Erythroblast (primary cell): ENCODE measurements around the gene PGK1.

ENCODE experiments used
- GATA1 ChIP-seq: IDR thresholded peaks from 2 replicates; pipeline ENCODE4 v1.6.1; 2011; ENCODE audit warnings: low read depth, mild to moderate bottlenecking, control low read depth, low read length, moderate library complexity
- POLR2A ChIP-seq: IDR thresholded peaks from 2 replicates; pipeline ENCODE4 v1.6.1; 2011; ENCODE audit warnings: mild to moderate bottlenecking, low read length

DNA sequence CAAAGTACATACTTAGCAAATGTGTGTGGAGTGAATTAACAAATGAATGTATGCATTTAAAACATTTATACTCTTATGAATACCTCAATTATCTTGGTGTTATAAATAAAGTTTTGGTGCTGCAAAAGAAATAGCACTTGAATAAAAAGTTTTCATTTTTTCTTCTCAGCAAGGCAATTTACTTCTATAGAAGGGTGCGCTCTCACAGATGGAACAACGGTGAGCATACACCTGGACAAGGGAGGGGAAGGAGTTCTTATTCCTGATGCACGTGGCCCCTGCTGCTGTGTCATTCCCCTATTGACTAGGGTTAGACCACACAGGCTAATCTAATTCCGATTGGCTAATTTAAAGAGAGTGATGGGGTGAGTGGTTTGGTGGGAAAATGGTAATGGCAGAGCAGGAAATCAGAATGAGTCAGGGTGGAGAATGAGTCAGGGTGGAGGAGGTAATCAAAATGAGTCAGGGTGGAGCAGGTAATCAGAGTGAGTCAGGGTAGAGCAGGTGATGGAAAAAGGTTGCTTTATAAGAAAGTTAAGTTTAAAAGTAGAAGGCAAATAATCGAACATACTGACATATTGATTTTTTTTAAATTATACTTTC lies 28.2 kb upstream of the PGK1 start:
- no peak for TF ChIP-seq POLR2A
- no peak for TF ChIP-seq GATA1
